OCI-LY3 (cell line): Measurements from ENCODE around the gene ARID1B.

Experiments
- CTCF ChIP-seq: fragments of 200-600, 300-600 bp; sonication (generic); IDR thresholded peaks from 2 replicates; pipeline ENCODE4 v1.5.1; 2014; ENCODE audit warnings: antibody characterized with exemption, low read length, low read depth
- EZH2phosphoT487 ChIP-seq: fragments of 200-600 bp; shearing (Covaris generic); IDR thresholded peaks from 2 replicates; pipeline ENCODE4 v1.6.1; 2018; ENCODE audit warnings: antibody characterized with exemption, mixed run types, low read depth

- TF ChIP-seq CTCF (no peak), EZH2phosphoT487 (no peak)
These were observed 200.5 kb downstream of the ARID1B start for GRCh38 chr6:156977527-156978291.
